HG03280 (cell line): ENCODE data around the gene PARD3B.

ENCODE experiments used
- ATAC-seq: cut with Tn5 transposase; IDR thresholded peaks from one replicate; pipeline ENCODE4 v1.9.1; 2021; ENCODE audit warnings: mild to moderate bottlenecking, moderate library complexity; ENCODE audit not compliant: unreplicated experiment

The PARD3B gene

GRCh38 chr2:204986641-204987040 lies 441.4 kb downstream of the PARD3B start:
- no peak for ATAC-seq

- no peak for ATAC-seq
Measured at GRCh38 chr2:204988836-204989235, 443.6 kb downstream of the PARD3B start.

- no peak for ATAC-seq
Measured at GRCh38 chr2:204989877-204990276, 444.6 kb downstream of the PARD3B start.

- ATAC-seq = no peak
Measured at GRCh38 chr2:205001300-205001966, 456.2 kb downstream of the PARD3B start.

GRCh38 chr2:205002390-205002789 lies 457.1 kb downstream of the PARD3B start:
- ATAC-seq = no peak

GRCh38 chr2:205003288-205003687 lies 458.0 kb downstream of the PARD3B start:
- no peak for ATAC-seq

- ATAC-seq = no peak
Measured at GRCh38 chr2:205010196-205010595, 464.9 kb downstream of the PARD3B start.

GRCh38 chr2:205011031-205011430 lies 465.8 kb downstream of the PARD3B start:
- ATAC-seq = no peak

GRCh38 chr2:205012961-205013360 lies 467.7 kb downstream of the PARD3B start:
- ATAC-seq = no peak

- no peak for ATAC-seq
Measured at GRCh38 chr2:205013586-205013985, 468.3 kb downstream of the PARD3B start.

GRCh38 chr2:205014201-205014600 lies 468.9 kb downstream of the PARD3B start:
- ATAC-seq = no peak

GRCh38 chr2:205017381-205017780 lies 472.1 kb downstream of the PARD3B start:
- ATAC-seq = no peak

GRCh38 chr2:205017912-205018311 lies 472.6 kb downstream of the PARD3B start:
- no peak for ATAC-seq

GRCh38 chr2:205020673-205021072 lies 475.4 kb downstream of the PARD3B start:
- no peak for ATAC-seq

- ATAC-seq = no peak
Measured at GRCh38 chr2:205022841-205023240, 477.6 kb downstream of the PARD3B start.

- no peak for ATAC-seq
Measured at GRCh38 chr2:205024822-205025518, 479.7 kb downstream of the PARD3B start.

GRCh38 chr2:205025580-205026240 lies 480.4 kb downstream of the PARD3B start:
- no peak for ATAC-seq

GRCh38 chr2:205030695-205031094 lies 485.4 kb downstream of the PARD3B start:
- ATAC-seq = no peak

GRCh38 chr2:205032093-205032551 lies 486.8 kb downstream of the PARD3B start:
- ATAC-seq = no peak

- ATAC-seq = no peak
Measured at GRCh38 chr2:205033431-205033830, 488.2 kb downstream of the PARD3B start.

GRCh38 chr2:205034034-205034433 lies 488.8 kb downstream of the PARD3B start:
- no peak for ATAC-seq

GRCh38 chr2:205040323-205040722 lies 495.0 kb downstream of the PARD3B start:
- ATAC-seq = no peak
